ENCODE results near the gene UAP1. TPM values are rescaled to one million over a fixed set of nuclear protein-coding genes. Genes with fewer than 3 reads are reported as not detected.
"Not testable (repeated sequence)": the region's sequence is repeated elsewhere in the genome, so short reads cannot be mapped to it uniquely, and the experiment has no call there.

Gene UAP1
- polyA plus RNA-seq, 4 donors: 55.1 to 118 (median 66.0) TPM

DNA sequence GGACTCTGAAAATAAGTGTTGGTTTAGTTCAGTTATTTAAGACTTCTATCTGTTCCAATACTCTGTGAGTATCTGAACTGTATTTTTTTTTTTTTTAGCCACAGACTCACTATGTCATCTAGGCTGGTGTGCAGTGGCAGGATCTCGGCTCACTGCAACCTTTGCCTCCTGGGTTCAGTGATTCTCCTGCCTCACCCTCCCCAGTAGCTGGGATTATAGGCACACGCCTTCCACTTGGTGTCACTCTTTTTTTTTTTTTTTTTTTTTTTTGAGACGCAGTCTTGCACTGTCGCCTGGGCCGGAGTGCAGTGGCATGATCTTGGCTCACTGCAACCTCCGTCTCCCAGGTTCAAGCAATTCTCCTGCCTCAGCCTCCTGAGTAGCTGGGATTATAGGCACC is 21.4 kb downstream of the UAP1 start:
- H3K4me3 ChIP-seq (ENCODE audit: low read depth in 1 of 3, low read length in 3 of 3); H3K27me3 ChIP-seq (ENCODE audit: control insufficient read depth in 3 of 3, insufficient read depth in 3 of 3, low read length in 3 of 3); H3K9me3 ChIP-seq (ENCODE audit: control insufficient read depth in 2 of 2, insufficient read depth in 1 of 2, low read depth in 1 of 2, low read length in 1 of 2); H3K27ac ChIP-seq (ENCODE audit: low read depth in 1 of 3, low read length in 2 of 3); FAIRE-seq; H3K4me1 ChIP-seq (ENCODE audit: control insufficient read depth in 3 of 3, insufficient read depth in 2 of 3, low read depth in 1 of 3, low read length in 2 of 3): not testable (repeated sequence)
- WGBS, 3 donors: 56 to 79% (median 75%) methylated on average over 6 of the region's 6 CpGs
- H3K36me3 ChIP-seq (ENCODE audit: control insufficient read depth in 3 of 3, insufficient read depth in 2 of 3, low read depth in 1 of 3, low read length in 3 of 3): peaks cover 9 to 24% (median 14%) of the 10 kb centered on the region in 3 donors
- DNase-seq: peak in 1 of 2 donors; percentile 81

DNA sequence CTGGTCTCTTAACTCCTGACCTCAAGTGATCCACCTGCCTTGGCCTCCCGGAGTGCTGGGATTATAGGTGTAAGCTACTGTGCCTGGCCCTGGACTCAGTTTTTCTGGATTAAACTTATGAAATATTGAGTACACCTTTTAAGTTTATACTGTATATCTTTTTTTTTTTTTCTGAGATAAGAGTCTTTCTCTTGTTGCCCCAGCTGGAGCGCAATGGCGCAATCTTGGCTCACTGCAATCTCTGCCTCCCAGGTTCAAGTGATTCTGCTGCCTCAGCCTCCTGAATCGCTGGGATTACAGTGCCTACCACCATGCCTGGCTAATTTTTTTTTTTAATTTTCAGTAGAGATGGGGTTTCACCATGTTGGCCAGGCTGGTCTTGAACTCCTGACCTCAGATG is 23.6 kb downstream of the UAP1 start:
- peaks cover 7 to 25% (median 14%) of the 10 kb centered on the region in 3 donors for H3K36me3 ChIP-seq (ENCODE audit: control insufficient read depth in 3 of 3, insufficient read depth in 2 of 3, low read depth in 1 of 3, low read length in 3 of 3)
- H3K4me1 ChIP-seq (ENCODE audit: control insufficient read depth in 3 of 3, insufficient read depth in 2 of 3, low read depth in 1 of 3, low read length in 2 of 3); DNase-seq; H3K27ac ChIP-seq (ENCODE audit: low read depth in 1 of 3, low read length in 2 of 3); H3K4me3 ChIP-seq (ENCODE audit: low read depth in 1 of 3, low read length in 3 of 3); H3K27me3 ChIP-seq (ENCODE audit: control insufficient read depth in 3 of 3, insufficient read depth in 3 of 3, low read length in 3 of 3); H3K9me3 ChIP-seq (ENCODE audit: control insufficient read depth in 2 of 2, insufficient read depth in 1 of 2, low read depth in 1 of 2, low read length in 1 of 2); FAIRE-seq: not testable (repeated sequence)
- 91 to 95% (median 94%) methylated on average over 4 of the region's 4 CpGs for WGBS, 3 donors

DNA sequence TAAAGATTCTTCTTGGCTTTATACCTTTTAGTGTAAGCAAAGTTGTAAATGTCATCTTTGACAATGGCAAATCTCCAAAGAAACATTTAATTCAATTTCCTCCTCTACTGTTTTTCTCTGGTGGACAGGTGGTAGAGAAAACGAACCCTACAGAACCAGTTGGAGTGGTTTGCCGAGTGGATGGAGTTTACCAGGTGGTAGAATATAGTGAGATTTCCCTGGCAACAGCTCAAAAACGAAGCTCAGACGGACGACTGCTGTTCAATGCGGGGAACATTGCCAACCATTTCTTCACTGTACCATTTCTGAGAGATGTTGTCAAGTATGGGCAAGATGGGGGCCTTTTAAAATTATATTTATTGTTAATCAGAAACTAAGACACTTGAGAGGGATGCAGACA is 25.8 kb downstream of the UAP1 start:
- Histone ChIP-seq H3K27me3 (ENCODE audit: control insufficient read depth in 3 of 3, insufficient read depth in 3 of 3, low read length in 3 of 3) (no peaks in the 10 kb centered on the region), H3K4me3 (ENCODE audit: low read depth in 1 of 3, low read length in 3 of 3) (no peak overlapping the region), H3K27ac (ENCODE audit: low read depth in 1 of 3, low read length in 2 of 3) (no peak overlapping the region), H3K4me1 (ENCODE audit: control insufficient read depth in 3 of 3, insufficient read depth in 2 of 3, low read depth in 1 of 3, low read length in 2 of 3) (no peaks in the 10 kb centered on the region), H3K9me3 (ENCODE audit: control insufficient read depth in 2 of 2, insufficient read depth in 1 of 2, low read depth in 1 of 2, low read length in 1 of 2) (no peaks in the 10 kb centered on the region), H3K36me3 (ENCODE audit: control insufficient read depth in 3 of 3, insufficient read depth in 2 of 3, low read depth in 1 of 3, low read length in 3 of 3) (peaks cover 7 to 36% (median 14%) of the 10 kb centered on the region in 3 donors)
- 32 to 53% (median 42%) methylated on average over 6 of the region's 6 CpGs for WGBS, 3 donors
- FAIRE-seq (no peak), DNase-seq (no peak)

DNA sequence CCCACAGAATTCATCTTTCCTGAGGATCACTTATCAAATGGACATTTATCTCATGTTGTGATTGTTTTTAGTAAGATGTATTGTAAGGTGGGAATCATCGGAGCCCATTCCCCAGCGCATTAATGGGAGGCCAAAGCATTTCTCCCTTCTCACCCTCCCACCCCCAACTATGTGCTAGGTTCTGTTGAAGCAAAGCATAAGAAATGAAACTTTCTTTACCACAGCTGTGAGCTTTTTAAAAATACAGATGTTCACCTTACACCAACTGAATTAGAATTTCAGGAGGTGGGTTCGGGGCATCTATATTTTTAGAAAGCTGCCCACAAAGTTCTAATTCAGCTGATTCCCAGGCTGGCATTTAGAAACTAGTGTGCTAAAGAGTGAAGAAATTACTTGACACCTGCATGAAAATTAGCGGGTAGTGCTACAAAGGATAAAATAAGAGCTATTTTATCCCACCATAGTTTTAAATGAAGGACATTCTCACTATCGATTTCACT is 26.3 kb downstream of the UAP1 start:
- Histone ChIP-seq H3K36me3 (ENCODE audit: control insufficient read depth in 3 of 3, insufficient read depth in 2 of 3, low read depth in 1 of 3, low read length in 3 of 3) (peaks cover 7 to 39% (median 14%) of the 10 kb centered on the region in 3 donors), H3K4me3 (ENCODE audit: low read depth in 1 of 3, low read length in 3 of 3) (no peak overlapping the region), H3K27me3 (ENCODE audit: control insufficient read depth in 3 of 3, insufficient read depth in 3 of 3, low read length in 3 of 3) (no peaks in the 10 kb centered on the region), H3K9me3 (ENCODE audit: control insufficient read depth in 2 of 2, insufficient read depth in 1 of 2, low read depth in 1 of 2, low read length in 1 of 2) (no peaks in the 10 kb centered on the region), H3K27ac (ENCODE audit: low read depth in 1 of 3, low read length in 2 of 3) (no peak overlapping the region), H3K4me1 (ENCODE audit: control insufficient read depth in 3 of 3, insufficient read depth in 2 of 3, low read depth in 1 of 3, low read length in 2 of 3) (no peaks in the 10 kb centered on the region)
- FAIRE-seq: no peak
- WGBS, 3 donors: 94 to 96% (median 95%) methylated on average over 5 of the region's 5 CpGs
- no peak for DNase-seq

DNA sequence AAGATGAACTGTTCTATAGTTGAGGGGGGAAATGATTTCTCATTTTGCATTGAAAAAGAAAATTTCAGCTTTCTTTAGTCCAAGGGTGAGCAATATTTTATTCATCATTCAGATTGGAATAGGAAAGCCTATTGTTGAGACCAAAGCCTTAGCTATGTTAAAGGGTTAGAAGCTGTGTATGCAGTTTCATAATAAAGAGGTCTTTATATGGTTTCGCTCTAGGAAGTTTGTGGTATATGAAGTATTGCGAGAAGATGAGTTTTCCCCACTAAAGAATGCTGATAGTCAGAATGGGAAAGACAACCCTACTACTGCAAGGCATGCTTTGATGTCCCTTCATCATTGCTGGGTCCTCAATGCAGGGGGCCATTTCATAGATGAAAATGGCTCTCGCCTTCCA is 28.6 kb downstream of the UAP1 start:
- no peaks in the 10 kb centered on the region for H3K4me1 ChIP-seq (ENCODE audit: control insufficient read depth in 3 of 3, insufficient read depth in 2 of 3, low read depth in 1 of 3, low read length in 2 of 3)
- H3K27ac ChIP-seq (ENCODE audit: low read depth in 1 of 3, low read length in 2 of 3): no peak overlapping the region
- WGBS, 3 donors: 96 to 99% (median 96%) methylated on average over 3 of the region's 3 CpGs
- H3K9me3 ChIP-seq (ENCODE audit: control insufficient read depth in 2 of 2, insufficient read depth in 1 of 2, low read depth in 1 of 2, low read length in 1 of 2): no peaks in the 10 kb centered on the region
- no peak overlapping the region for H3K4me3 ChIP-seq (ENCODE audit: low read depth in 1 of 3, low read length in 3 of 3)
- FAIRE-seq: no peak
- DNase-seq: no peak
- peaks cover 7 to 32% (median 15%) of the 10 kb centered on the region in 3 donors for H3K36me3 ChIP-seq (ENCODE audit: control insufficient read depth in 3 of 3, insufficient read depth in 2 of 3, low read depth in 1 of 3, low read length in 3 of 3)
- H3K27me3 ChIP-seq (ENCODE audit: control insufficient read depth in 3 of 3, insufficient read depth in 3 of 3, low read length in 3 of 3): no peaks in the 10 kb centered on the region

DNA sequence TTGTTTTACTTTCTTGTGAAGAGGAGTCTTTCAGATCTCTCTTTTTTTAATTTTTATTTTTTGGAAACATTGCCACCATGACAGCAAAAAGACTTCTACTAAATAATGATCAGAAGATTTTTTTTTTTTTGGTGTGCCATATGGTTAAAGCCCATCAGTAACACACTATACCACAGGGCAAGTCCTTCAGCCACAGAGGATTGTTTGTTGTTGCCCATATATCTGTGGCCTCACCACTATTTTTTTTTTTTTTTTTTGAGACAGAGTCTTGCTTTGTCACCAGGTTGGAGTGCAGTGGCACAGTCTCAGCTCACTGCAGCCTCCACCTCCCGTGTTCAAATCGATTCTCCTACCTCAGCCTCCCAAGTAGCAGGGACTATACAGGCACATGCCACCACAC is 29.2 kb downstream of the UAP1 start:
- DNase-seq: no peak
- no peak for FAIRE-seq
- Histone ChIP-seq H3K36me3 (ENCODE audit: control insufficient read depth in 3 of 3, insufficient read depth in 2 of 3, low read depth in 1 of 3, low read length in 3 of 3) (peaks cover 7 to 30% (median 16%) of the 10 kb centered on the region in 3 donors), H3K9me3 (ENCODE audit: control insufficient read depth in 2 of 2, insufficient read depth in 1 of 2, low read depth in 1 of 2, low read length in 1 of 2) (no peaks in the 10 kb centered on the region), H3K4me1 (ENCODE audit: control insufficient read depth in 3 of 3, insufficient read depth in 2 of 3, low read depth in 1 of 3, low read length in 2 of 3) (no peaks in the 10 kb centered on the region), H3K27ac (ENCODE audit: low read depth in 1 of 3, low read length in 2 of 3) (no peak overlapping the region), H3K4me3 (ENCODE audit: low read depth in 1 of 3, low read length in 3 of 3) (no peak overlapping the region), H3K27me3 (ENCODE audit: control insufficient read depth in 3 of 3, insufficient read depth in 3 of 3, low read length in 3 of 3) (no peaks in the 10 kb centered on the region)
- 96 to 100% (median 98%) methylated on average over 2 of the region's 2 CpGs for WGBS, 3 donors

DNA sequence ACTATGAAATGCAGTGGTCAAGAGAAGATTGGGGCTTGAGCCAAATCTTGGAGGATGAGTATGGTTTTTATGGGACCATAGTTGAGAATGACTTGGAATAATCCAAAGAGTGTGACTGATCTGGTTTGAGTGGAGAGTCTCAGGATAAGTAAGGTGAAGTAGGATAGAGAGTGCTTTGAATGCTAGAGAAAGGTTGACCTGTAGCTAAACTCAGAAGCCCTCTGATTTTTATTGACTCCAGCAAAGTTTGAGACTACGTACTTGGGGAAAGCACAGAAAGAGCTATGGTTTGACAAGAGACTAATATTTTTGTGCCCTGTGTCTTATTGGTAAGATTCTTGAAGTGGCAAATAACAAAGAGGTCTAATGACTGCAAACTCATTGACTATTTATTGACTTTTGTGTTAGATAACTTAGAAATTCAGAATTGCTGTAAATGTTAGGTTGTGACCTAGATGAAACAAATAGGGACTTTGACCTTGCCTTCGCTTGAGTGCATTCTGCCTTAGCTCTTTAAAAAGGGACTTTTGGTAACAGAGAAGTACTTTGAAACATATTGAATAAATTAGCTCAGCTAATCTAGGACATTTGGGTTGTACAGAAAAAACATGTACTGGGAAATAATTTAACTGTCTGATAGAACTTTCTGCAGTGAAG is 35.1 kb downstream of the UAP1 start:
- peaks cover 2 to 18% (median 4%) of the 10 kb centered on the region in 3 donors for H3K36me3 ChIP-seq (ENCODE audit: control insufficient read depth in 3 of 3, insufficient read depth in 2 of 3, low read depth in 1 of 3, low read length in 3 of 3)
- 47 to 71% (median 67%) methylated on average over 2 of the region's 2 CpGs for WGBS, 3 donors
- DNase-seq (peak in 1 of 2 donors; percentile 54), FAIRE-seq (no peak)
- H3K4me1 ChIP-seq (ENCODE audit: control insufficient read depth in 3 of 3, insufficient read depth in 2 of 3, low read depth in 1 of 3, low read length in 2 of 3): peaks cover 0 to 6% (median 0%) of the 10 kb centered on the region in 3 donors
- H3K27ac ChIP-seq (ENCODE audit: low read depth in 1 of 3, low read length in 2 of 3): no peak overlapping the region
- H3K27me3 ChIP-seq (ENCODE audit: control insufficient read depth in 3 of 3, insufficient read depth in 3 of 3, low read length in 3 of 3): no peaks in the 10 kb centered on the region
- no peaks in the 10 kb centered on the region for H3K9me3 ChIP-seq (ENCODE audit: control insufficient read depth in 2 of 2, insufficient read depth in 1 of 2, low read depth in 1 of 2, low read length in 1 of 2)
- H3K4me3 ChIP-seq (ENCODE audit: low read depth in 1 of 3, low read length in 3 of 3): no peak overlapping the region

DNA sequence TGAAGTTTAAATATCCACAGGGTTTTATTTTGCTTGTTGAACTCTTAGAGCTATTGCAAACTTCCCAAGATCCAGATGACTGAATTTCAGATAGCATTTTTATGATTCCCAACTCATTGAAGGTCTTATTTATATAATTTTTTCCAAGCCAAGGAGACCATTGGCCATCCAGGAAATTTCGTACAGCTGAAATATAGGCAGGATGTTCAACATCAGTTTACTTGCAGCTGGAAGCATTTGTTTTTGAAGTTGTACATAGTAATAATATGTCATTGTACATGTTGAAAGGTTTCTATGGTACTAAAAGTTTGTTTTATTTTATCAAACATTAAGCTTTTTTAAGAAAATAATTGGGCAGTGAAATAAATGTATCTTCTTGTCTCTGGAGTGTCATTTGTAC is 37.9 kb downstream of the UAP1 start:
- 84 to 93% (median 88%) methylated on average over 1 of the region's 1 CpG for WGBS, 3 donors
- DNase-seq (no peak), FAIRE-seq (no peak)
- no peaks in the 10 kb centered on the region for H3K27me3 ChIP-seq (ENCODE audit: control insufficient read depth in 3 of 3, insufficient read depth in 3 of 3, low read length in 3 of 3)
- H3K4me1 ChIP-seq (ENCODE audit: control insufficient read depth in 3 of 3, insufficient read depth in 2 of 3, low read depth in 1 of 3, low read length in 2 of 3): peaks cover 0 to 6% (median 0%) of the 10 kb centered on the region in 3 donors
- H3K9me3 ChIP-seq (ENCODE audit: control insufficient read depth in 2 of 2, insufficient read depth in 1 of 2, low read depth in 1 of 2, low read length in 1 of 2): no peaks in the 10 kb centered on the region
- no peak overlapping the region for H3K4me3 ChIP-seq (ENCODE audit: low read depth in 1 of 3, low read length in 3 of 3)
- no peak overlapping the region for H3K27ac ChIP-seq (ENCODE audit: low read depth in 1 of 3, low read length in 2 of 3)
- H3K36me3 ChIP-seq (ENCODE audit: control insufficient read depth in 3 of 3, insufficient read depth in 2 of 3, low read depth in 1 of 3, low read length in 3 of 3): peaks cover 2 to 14% (median 10%) of the 10 kb centered on the region in 3 donors

DNA sequence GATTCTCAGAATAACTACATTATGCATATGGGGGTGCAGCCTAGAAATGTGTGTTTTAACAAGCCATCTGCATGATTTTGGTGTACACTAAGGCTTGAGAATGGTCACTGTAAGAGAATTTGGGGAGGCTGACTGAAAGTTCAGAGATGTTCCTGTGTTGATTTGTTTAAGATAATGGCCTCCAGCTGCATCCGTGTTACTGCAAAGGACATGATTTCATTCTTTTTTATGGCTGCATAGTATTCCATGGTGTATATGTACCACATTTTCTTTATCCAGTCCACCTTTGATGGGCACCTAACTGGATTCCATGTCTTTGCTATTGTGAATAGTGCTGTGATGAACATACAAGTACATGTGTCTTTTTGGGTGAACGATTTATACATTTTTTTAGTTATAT is 41.6 kb downstream of the UAP1 start:
- not testable (repeated sequence) for H3K4me3 ChIP-seq (ENCODE audit: low read depth in 1 of 3, low read length in 3 of 3); DNase-seq; H3K9me3 ChIP-seq (ENCODE audit: control insufficient read depth in 2 of 2, insufficient read depth in 1 of 2, low read depth in 1 of 2, low read length in 1 of 2); H3K27ac ChIP-seq (ENCODE audit: low read depth in 1 of 3, low read length in 2 of 3); H3K4me1 ChIP-seq (ENCODE audit: control insufficient read depth in 3 of 3, insufficient read depth in 2 of 3, low read depth in 1 of 3, low read length in 2 of 3); H3K27me3 ChIP-seq (ENCODE audit: control insufficient read depth in 3 of 3, insufficient read depth in 3 of 3, low read length in 3 of 3); FAIRE-seq
- peaks cover 2 to 16% (median 9%) of the 10 kb centered on the region in 3 donors for H3K36me3 ChIP-seq (ENCODE audit: control insufficient read depth in 3 of 3, insufficient read depth in 2 of 3, low read depth in 1 of 3, low read length in 3 of 3)
- WGBS, 3 donors: 90 to 96% (median 96%) methylated on average over 2 of the region's 2 CpGs

Data from small intestine (tissue), 7 donors.